T-helper 1 cell (primary cell): ENCODE data around the gene MFAP2.
A peak's percentile ranks its signal among the peaks of the same experiment; 100 is the strongest.
"Not testable (repeated sequence)": the region's sequence is repeated elsewhere in the genome, so short reads cannot be mapped to it uniquely, and the experiment has no call there.

Source experiments
- DNase-seq, 5 donors: peaks; one replicate each; pipeline ENCODE4 v3.0.0-alpha.2; 2012 to 2020

The MFAP2 gene

DNA sequence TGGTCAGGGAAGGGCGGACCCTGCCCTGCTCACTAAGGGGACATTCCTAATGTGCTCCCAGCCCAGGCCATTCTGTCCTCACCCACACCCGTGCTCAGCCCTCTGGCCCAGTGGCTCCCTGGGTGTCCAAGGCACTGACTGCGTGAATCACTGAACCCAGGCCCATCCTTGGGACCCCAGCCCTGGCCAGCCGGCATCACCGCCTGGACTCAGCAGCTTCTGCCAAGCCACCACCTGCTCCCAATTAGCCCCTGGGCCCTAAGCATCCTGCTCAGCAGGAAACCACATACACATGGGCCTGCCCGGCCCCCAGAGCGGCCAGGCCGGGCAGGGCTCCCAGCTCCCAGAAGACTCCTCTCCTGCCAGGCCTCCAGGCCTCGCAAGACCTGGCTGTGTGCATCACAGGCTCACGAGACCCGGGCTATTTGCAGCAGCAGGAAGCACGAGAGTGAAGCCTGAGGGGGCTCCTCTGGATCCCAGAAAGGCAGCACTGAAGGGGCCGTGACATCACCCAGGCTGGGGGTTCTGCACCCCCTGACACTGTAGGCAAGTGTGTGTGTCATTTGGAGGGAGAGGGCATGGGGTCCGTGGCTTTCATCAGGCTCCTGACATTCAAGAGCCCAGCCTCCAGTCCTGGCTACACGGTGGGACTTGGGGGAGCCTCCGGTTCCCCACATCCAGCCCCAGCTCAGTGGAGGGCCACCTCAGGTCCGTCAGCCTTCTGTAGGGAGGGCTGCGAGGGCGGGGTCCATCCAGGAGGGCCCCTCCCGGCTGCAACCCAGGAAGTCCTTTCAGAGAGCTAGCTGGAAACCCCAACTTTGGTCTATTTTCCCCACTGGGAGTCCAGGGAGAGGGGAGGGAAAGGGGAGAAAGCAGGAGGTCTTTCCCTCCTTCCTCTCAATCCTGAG is 1.6 kb downstream of the MFAP2 start:
- no peak for DNase-seq

- DNase-seq = no peak
Measured at GRCh38 chr1:16978139-16978538, 2.3 kb downstream of the MFAP2 start.

- DNase-seq = no peak
Measured at GRCh38 chr1:16977377-16977776, 3.0 kb downstream of the MFAP2 start.

DNA sequence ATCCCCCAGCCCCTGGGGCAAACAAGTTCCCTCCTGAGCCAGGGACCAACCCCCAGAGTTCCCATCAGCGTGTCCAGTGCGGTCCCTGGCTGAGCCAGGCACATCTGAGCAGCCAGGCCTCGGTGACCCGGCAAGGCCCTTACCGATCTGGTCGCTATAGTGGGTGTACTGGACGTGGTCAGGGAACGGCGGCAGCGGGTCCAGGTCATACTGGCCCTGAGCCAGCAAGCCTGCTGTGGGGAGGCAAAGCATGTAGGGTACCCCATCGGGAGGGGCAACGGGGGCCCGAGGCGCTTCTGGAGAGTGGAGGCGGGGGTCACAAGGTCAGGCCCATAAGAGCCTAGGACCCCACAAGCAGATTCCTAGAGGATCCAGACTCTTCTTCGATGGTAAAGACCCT is 3.5 kb downstream of the MFAP2 start:
- no peak for DNase-seq

- no peak for DNase-seq
Measured at GRCh38 chr1:16975838-16976237, 4.6 kb downstream of the MFAP2 start.

- no peak for DNase-seq
Measured at GRCh38 chr1:16975211-16975610, 5.2 kb downstream of the MFAP2 start.

- no peak for DNase-seq
Measured at GRCh38 chr1:16973215-16973614, 7.2 kb downstream of the MFAP2 start.

DNA sequence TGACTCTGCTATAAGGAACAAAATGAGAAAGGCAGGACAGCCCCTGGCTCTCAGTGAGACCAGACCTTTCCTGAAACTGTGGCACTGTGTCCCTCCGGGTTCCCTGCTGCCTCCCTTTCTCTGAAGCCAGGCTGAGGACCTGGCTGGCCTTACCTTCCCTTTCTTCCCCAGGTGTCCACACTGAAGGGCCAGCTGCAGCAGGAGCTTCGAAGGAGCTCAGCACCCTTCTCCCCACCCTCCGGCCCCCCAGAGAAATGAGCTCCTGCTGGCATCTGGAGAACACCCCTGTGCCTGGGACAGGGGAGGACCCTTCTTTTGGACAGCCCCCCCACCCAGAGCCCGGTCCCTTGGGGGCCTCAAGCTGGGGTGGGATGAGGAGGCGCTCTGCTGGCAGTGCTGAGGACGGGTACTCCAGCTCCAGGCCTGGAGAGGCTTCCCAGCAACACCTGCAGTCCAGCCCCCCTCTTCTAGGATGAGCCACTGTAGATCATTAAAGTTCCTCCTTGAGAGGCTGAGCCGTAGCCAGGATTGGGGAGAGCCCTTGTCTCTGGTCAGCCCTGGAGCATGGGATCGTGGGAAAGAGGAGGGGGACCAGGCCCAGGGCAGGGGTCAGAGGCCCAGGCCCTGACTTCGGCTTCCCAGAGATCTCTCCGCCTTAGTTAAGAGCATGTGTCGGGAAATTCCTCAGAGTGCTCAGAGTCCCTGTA is 8.1 kb downstream of the MFAP2 start:
- DNase-seq = no peak

GRCh38 chr1:16971341-16972188 is 8.9 kb downstream of the MFAP2 start:
- no peak for DNase-seq

- no peak for DNase-seq
Measured at GRCh38 chr1:16970132-16970910, 10.1 kb downstream of the MFAP2 start.

- DNase-seq = no peak
Measured at GRCh38 chr1:16969651-16970050, 10.8 kb downstream of the MFAP2 start.

DNA sequence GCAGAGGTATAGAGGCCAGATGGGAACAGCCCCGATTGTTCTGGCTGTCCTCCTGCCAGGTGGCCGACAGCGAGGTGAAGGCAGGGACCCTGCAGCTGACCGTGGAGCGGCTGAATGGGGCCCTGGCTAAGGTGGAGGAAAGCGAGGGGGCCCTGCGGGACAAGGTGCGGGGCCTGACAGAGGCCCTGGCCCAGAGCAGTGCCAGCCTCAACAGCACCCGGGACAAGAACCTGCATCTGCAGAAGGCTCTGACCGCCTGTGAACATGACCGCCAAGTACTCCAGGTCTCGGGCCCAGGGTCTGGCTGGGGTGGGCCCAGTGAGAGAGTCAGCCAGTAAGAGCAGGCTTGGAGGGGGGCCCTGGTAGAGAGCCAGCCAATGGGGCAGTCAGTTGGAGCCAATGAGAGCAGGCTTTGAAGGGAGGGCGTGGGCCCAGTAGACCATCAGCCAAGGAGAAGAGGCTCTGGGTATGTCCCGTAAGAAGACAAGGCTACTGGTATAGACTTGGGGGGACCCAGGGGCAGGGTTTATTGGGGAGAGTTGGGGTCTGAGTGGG is 11.3 kb downstream of the MFAP2 start:
- DNase-seq = no peak

- DNase-seq = no peak
Measured at GRCh38 chr1:16968372-16968771, 12.0 kb downstream of the MFAP2 start.

DNA sequence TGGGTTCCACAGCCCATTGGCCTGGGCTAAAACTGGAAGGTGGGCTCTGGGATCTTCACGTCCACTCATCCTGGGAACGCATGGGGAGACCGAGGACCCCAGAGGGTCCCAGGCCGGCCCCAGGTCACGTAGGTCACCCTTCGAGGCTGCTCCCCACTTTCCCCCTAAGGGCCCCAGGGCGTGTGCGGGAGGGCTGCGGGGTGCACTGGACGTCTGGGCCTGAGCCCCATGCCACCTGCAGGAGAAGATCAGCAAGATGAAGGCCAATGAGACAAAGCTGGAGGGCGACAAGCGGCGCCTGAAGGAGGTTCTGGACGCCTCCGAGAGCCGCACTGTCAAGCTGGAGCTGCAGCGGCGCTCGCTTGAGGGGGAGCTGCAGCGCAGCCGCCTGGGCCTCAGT is 12.5 kb downstream of the MFAP2 start:
- DNase-seq = no peak

DNA sequence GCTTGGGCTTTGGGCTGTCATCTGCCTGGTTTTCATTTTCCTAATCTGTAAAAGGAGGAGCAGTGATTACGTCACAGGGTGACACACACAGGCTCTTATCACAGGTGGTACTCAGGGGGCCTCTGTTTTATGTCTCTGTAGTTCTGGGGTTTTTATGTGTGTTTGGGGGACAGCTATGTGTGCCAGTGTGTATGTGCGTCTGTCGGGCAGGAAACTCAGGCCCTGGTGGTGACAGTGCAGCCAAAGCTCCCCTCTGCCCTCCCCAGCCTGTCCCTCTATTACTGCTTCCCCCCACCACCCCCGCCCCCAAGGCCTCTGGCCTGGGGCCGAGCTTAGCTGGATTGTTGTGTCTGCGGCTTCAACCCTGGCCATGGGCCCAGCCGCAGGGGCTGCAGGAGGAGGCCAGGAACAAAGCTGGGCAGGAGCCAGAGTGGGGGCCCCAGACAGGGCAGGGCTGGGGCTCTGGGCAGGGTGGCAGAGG is 13.3 kb downstream of the MFAP2 start:
- no peak for DNase-seq

DNA sequence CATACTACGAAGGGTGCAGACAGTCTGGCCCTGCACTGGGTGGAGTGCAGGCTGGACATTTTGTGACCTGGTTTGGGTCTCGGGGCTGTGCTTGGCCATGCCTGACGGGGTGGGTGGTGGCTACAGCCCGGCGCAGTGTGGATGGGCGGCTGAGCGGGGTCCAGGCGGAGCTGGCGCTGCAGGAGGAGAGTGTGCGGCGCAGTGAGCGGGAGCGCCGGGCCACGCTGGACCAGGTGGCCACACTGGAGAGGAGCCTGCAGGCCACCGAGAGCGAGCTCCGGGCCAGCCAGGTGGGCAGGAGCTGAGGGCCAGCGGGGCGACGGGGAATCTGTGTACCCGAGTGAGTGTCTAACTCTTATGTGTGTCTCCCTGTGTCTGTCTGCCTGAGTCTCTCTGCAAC is 14.1 kb downstream of the MFAP2 start:
- no peak for DNase-seq

GRCh38 chr1:16965486-16966067 is 14.8 kb downstream of the MFAP2 start:
- DNase-seq = no peak

DNA sequence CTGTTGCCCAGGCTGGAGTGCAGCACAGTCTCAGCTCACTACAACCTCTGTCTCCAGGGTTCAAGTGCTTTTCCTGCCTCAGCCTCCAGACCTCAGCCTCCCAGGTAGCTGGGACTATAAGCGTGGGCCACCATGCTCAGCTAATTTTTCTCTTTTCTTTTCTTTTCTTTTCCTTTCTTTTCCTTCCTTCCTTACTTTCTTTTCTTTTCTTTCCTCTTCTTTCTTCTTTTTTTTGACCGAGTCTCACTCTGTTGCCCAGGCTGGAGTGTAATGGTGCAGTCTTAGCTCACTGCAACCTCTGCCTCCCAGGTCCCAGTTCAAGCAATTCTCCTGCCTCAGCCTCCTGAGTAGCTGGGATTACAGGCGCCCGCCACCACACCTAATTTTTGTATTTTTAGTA is 16.3 kb downstream of the MFAP2 start:
- not testable (repeated sequence) for DNase-seq

GRCh38 chr1:16961297-16962133 is 18.9 kb downstream of the MFAP2 start:
- no peak for DNase-seq

GRCh38 chr1:16960560-16961296 is 19.7 kb downstream of the MFAP2 start:
- DNase-seq = peak; percentile 55 to 78 (median 66)
